ENCODE measurements around the gene ARAP1. TPM values are rescaled to one million over a fixed set of nuclear protein-coding genes. Genes with fewer than 3 reads are reported as not detected.

Gene ARAP1
- polyA plus RNA-seq, 3 donors, result 48.7 to 487 (median 79.0) TPM

DNA sequence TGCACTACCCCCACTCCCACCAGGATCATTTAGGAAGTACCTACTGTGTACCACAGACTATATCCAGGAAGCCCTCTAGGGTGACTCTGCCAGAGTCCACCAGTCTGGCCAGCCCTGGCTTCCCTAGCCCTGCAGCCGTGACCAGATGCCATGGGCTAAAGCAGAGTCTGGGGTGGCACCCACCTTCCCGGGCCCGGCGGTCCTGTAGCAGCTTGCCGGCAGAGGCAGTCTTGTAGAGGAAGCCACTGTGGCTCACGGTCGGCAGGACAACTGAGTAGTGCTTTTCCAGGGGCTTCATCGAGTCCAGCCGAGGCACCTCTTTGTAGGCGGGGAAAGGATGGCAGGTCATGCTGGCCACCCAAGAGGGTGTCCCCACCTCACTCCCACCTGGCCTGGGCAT is 50.7 kb downstream of the ARAP1 start:
- Mint-ChIP-seq H3K9me3 (peaks cover 0 to 2% (median 0%) of the 10 kb centered on the region in 7 donors), H3K4me3 (no peak overlapping the region), H3K27ac (peak overlapping the region in 1 of 7 donors; percentile 63), H3K27me3 (ENCODE audit: low read depth in 3 of 3) (peaks cover 0 to 2% (median 0%) of the 10 kb centered on the region in 3 donors), H3K4me1 (peaks cover 4% of the 10 kb centered on the region), H3K36me3 (peaks cover 89 to 100% of the 10 kb centered on the region in 2 donors)
- Histone ChIP-seq H3K4me1 (ENCODE audit: control insufficient read depth in 1 of 2, insufficient read depth in 2 of 2, low read length in 2 of 2) (no peaks in the 10 kb centered on the region), H3K36me3 (replicated peaks in 1 of 2; ENCODE audit: control insufficient read depth in 1 of 2, insufficient read depth in 2 of 2, low read length in 2 of 2) (peaks cover 100% of the 10 kb centered on the region in 2 donors), H3K79me2 (ENCODE audit: insufficient read depth, low read length) (peaks cover 66% of the 10 kb centered on the region), H3K9me3 (replicated peaks in 1 of 2; ENCODE audit: control insufficient read depth in 1 of 2, insufficient read depth in 1 of 2, low read length in 2 of 2) (no peaks in the 10 kb centered on the region), H3K4me2 (replicated peaks; ENCODE audit: extremely low read depth, low read length, poor library complexity, severe bottlenecking) (no peak overlapping the region), H3K27ac (ENCODE audit: low read depth in 1 of 2, low read length in 2 of 2) (no peak overlapping the region), H3K27me3 (ENCODE audit: control insufficient read depth in 2 of 2, insufficient read depth in 2 of 2, low read length in 2 of 2) (no peaks in the 10 kb centered on the region), H3K4me3 (replicated peaks in 1 of 3; ENCODE audit: low read depth in 2 of 3, low read length in 3 of 3) (no peak overlapping the region), H2AFZ (ENCODE audit: insufficient read depth, low read depth, low read length, poor library complexity, severe bottlenecking) (no peak overlapping the region), H3K9ac (ENCODE audit: insufficient read depth, low read length, poor library complexity, severe bottlenecking) (no peak overlapping the region), H4K20me1 (ENCODE audit: insufficient read depth, low read length) (peaks cover 100% of the 10 kb centered on the region)
- DNase-seq, result no peak
- 98% methylated on average over 10 of the region's 10 CpGs for WGBS (ENCODE audit: insufficient coverage)
- intact Hi-C loops (cut with micrococcal nuclease), result no loop called here
- TF ChIP-seq, protein P1, sequence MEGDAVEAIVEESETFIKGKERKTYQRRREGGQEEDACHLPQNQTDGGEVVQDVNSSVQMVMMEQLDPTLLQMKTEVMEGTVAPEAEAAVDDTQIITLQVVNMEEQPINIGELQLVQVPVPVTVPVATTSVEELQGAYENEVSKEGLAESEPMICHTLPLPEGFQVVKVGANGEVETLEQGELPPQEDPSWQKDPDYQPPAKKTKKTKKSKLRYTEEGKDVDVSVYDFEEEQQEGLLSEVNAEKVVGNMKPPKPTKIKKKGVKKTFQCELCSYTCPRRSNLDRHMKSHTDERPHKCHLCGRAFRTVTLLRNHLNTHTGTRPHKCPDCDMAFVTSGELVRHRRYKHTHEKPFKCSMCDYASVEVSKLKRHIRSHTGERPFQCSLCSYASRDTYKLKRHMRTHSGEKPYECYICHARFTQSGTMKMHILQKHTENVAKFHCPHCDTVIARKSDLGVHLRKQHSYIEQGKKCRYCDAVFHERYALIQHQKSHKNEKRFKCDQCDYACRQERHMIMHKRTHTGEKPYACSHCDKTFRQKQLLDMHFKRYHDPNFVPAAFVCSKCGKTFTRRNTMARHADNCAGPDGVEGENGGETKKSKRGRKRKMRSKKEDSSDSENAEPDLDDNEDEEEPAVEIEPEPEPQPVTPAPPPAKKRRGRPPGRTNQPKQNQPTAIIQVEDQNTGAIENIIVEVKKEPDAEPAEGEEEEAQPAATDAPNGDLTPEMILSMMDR (IDR thresholded peaks at IDR 0.05), result no peak

GRCh38 chr11:72700146-72700545 is 52.1 kb downstream of the ARAP1 start:
- H3K79me2 ChIP-seq (ENCODE audit: insufficient read depth, low read length), result peaks cover 59% of the 10 kb centered on the region
- H3K27ac Mint-ChIP-seq, result peak overlapping the region in 2 of 7 donors; percentile 53 to 66
- H3K27me3 Mint-ChIP-seq (ENCODE audit: low read depth in 3 of 3), result peaks cover 0 to 2% (median 0%) of the 10 kb centered on the region in 3 donors
- H3K4me3 ChIP-seq (replicated peaks in 1 of 3; ENCODE audit: low read depth in 2 of 3, low read length in 3 of 3), result no peak overlapping the region
- no peak for DNase-seq
- no peak overlapping the region for H2AFZ ChIP-seq (ENCODE audit: insufficient read depth, low read depth, low read length, poor library complexity, severe bottlenecking)
- H3K9me3 ChIP-seq (replicated peaks in 1 of 2; ENCODE audit: control insufficient read depth in 1 of 2, insufficient read depth in 1 of 2, low read length in 2 of 2), result no peaks in the 10 kb centered on the region
- peaks cover 0 to 2% (median 0%) of the 10 kb centered on the region in 7 donors for H3K9me3 Mint-ChIP-seq
- H3K27me3 ChIP-seq (ENCODE audit: control insufficient read depth in 2 of 2, insufficient read depth in 2 of 2, low read length in 2 of 2), result no peaks in the 10 kb centered on the region
- H3K4me3 Mint-ChIP-seq, result no peak overlapping the region
- H3K36me3 Mint-ChIP-seq, result peaks cover 90 to 100% of the 10 kb centered on the region in 2 donors
- peaks cover 100% of the 10 kb centered on the region for H4K20me1 ChIP-seq (ENCODE audit: insufficient read depth, low read length)
- no peak overlapping the region for H3K4me2 ChIP-seq (replicated peaks; ENCODE audit: extremely low read depth, low read length, poor library complexity, severe bottlenecking)
- 73% methylated on average over 1 of the region's 3 CpGs for WGBS (ENCODE audit: insufficient coverage)
- H3K9ac ChIP-seq (ENCODE audit: insufficient read depth, low read length, poor library complexity, severe bottlenecking), result no peak overlapping the region
- peak overlapping the region in 1 of 2 donors; percentile 45 for H3K27ac ChIP-seq (ENCODE audit: low read depth in 1 of 2, low read length in 2 of 2)
- intact Hi-C loops (cut with micrococcal nuclease), result no loop called here
- peaks cover 2% of the 10 kb centered on the region for H3K4me1 Mint-ChIP-seq
- TF ChIP-seq, protein P1 (IDR thresholded peaks at IDR 0.05), result no peak
- peaks cover 100% of the 10 kb centered on the region in 2 donors for H3K36me3 ChIP-seq (replicated peaks in 1 of 2; ENCODE audit: control insufficient read depth in 1 of 2, insufficient read depth in 2 of 2, low read length in 2 of 2)
- H3K4me1 ChIP-seq (ENCODE audit: control insufficient read depth in 1 of 2, insufficient read depth in 2 of 2, low read length in 2 of 2), result no peaks in the 10 kb centered on the region
